ENCODE results near the gene HUNK.

Gene HUNK

DNA sequence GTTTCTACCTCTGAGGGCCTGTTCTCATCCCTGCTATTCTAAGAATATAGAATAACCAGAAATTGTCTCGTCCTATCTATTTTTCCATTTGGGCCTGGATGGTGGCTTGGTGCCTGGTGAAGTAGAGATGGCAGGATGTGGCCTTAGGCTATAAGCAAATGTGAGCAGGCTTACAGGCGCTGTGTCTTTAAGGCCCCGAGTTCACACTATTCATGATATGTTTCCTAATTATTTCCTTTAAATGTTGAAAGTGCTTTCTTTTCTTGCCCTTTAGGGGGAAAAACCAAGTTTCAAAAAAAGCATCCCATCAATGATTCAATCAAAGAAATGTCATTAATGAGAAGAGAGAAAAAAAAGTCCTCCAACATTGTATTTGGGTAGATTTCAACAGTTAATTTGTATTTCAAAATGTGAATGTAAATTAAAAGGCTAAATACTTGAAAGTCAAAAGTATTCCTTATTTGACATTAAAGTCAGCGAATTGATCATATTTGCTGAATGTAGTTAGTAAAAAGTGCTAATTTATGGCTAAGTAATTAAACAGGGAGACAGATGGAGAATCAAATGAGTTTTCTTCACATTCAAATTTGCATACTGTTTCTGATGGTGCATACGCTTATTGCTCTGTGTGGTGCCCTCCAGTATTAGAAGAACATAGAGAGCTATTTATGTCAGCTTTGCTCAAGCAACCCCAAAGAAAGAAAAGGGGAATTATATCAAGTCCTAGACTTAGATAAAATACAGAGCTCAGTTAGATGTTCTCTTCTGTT is 34.0 kb upstream of the HUNK start:
- TF ChIP-seq, protein P1, sequence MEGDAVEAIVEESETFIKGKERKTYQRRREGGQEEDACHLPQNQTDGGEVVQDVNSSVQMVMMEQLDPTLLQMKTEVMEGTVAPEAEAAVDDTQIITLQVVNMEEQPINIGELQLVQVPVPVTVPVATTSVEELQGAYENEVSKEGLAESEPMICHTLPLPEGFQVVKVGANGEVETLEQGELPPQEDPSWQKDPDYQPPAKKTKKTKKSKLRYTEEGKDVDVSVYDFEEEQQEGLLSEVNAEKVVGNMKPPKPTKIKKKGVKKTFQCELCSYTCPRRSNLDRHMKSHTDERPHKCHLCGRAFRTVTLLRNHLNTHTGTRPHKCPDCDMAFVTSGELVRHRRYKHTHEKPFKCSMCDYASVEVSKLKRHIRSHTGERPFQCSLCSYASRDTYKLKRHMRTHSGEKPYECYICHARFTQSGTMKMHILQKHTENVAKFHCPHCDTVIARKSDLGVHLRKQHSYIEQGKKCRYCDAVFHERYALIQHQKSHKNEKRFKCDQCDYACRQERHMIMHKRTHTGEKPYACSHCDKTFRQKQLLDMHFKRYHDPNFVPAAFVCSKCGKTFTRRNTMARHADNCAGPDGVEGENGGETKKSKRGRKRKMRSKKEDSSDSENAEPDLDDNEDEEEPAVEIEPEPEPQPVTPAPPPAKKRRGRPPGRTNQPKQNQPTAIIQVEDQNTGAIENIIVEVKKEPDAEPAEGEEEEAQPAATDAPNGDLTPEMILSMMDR (IDR thresholded peaks at IDR 0.05) = no peak
- H3K27ac ChIP-seq = no peak overlapping the region
- H3K9me3 ChIP-seq = no peaks in the 10 kb centered on the region
- H3K27me3 ChIP-seq = no peaks in the 10 kb centered on the region
- H3K4me3 ChIP-seq (ENCODE audit: low read depth in 1 of 2, low read length in 1 of 2) = no peak overlapping the region
- H3K36me3 ChIP-seq = no peaks in the 10 kb centered on the region
- H3K4me1 ChIP-seq (ENCODE audit: control insufficient read depth in 1 of 2, insufficient read depth in 1 of 2, low read depth in 1 of 2, low read length in 1 of 2) = no peaks in the 10 kb centered on the region

DNA sequence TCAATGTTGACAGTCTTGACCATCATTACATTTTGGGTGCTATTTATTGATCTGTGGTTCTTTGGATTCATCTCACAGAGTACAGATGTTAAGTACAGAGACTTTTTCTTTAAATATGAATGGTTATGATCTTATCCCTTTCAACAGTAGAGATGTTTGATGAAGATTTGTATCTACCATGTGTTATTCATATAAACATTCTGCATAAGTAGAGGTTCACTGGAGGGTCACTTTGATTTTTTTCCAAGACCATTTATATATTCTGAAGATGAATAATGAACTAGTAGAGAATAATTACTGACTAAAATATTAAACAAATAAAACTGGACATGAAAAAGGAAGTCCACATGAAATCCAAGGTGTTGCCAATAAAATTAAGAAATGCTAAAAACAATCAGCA is 28.6 kb upstream of the HUNK start:
- TF ChIP-seq, protein P1 (IDR thresholded peaks at IDR 0.05) = no peak

DNA sequence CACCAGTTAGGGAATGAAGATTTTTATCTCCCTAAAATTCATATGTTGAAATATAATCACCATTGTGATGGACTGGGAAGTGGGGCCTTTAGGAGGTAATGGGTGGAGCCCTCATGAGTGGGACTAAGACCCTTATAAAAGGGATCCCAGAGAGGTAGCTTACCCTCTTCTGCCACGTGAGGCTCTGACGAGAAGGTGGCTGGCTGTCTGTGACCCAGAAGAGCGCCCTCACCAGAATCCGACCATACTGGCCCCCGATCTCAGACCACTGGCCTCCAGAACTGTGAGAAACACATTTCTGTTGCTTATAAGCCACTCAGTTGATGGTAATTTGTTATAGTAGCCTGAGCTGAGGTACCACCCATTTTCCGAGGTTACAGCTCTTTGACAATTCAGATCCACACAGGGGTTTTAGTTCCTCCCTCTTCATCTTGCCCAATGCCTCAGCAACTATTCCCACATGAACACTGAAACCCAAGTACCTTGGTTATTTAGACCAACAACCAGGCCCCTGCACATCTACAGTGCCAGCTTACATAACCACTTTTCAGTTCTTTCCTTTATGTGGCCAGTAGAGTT is 27.6 kb upstream of the HUNK start:
- Histone ChIP-seq H3K4me3 (ENCODE audit: low read depth in 1 of 2, low read length in 1 of 2) (no peak overlapping the region), H3K36me3 (no peaks in the 10 kb centered on the region), H3K27me3 (no peaks in the 10 kb centered on the region), H3K4me1 (ENCODE audit: control insufficient read depth in 1 of 2, insufficient read depth in 1 of 2, low read depth in 1 of 2, low read length in 1 of 2) (no peaks in the 10 kb centered on the region), H3K9me3 (no peaks in the 10 kb centered on the region), H3K27ac (no peak overlapping the region)
- TF ChIP-seq, protein P1 (IDR thresholded peaks at IDR 0.05) = no peak

More for the DNA sequence above, 28.6 kb upstream of the HUNK start:
- no peak overlapping the region for H3K4me3 ChIP-seq (ENCODE audit: low read depth in 1 of 2, low read length in 1 of 2)
- H3K27me3 ChIP-seq = no peaks in the 10 kb centered on the region
- no peak overlapping the region for H3K27ac ChIP-seq
- H3K9me3 ChIP-seq = no peaks in the 10 kb centered on the region
- H3K4me1 ChIP-seq (ENCODE audit: control insufficient read depth in 1 of 2, insufficient read depth in 1 of 2, low read depth in 1 of 2, low read length in 1 of 2) = no peaks in the 10 kb centered on the region
- no peaks in the 10 kb centered on the region for H3K36me3 ChIP-seq

GRCh38 chr21:31846690-31847089 is 26.1 kb upstream of the HUNK start:
- TF ChIP-seq, protein P1 (IDR thresholded peaks at IDR 0.05) = no peak
- H3K27ac ChIP-seq = no peak overlapping the region
- no peaks in the 10 kb centered on the region for H3K9me3 ChIP-seq
- H3K4me3 ChIP-seq (ENCODE audit: low read depth in 1 of 2, low read length in 1 of 2) = no peak overlapping the region
- no peaks in the 10 kb centered on the region for H3K27me3 ChIP-seq
- H3K36me3 ChIP-seq = no peaks in the 10 kb centered on the region
- no peaks in the 10 kb centered on the region for H3K4me1 ChIP-seq (ENCODE audit: control insufficient read depth in 1 of 2, insufficient read depth in 1 of 2, low read depth in 1 of 2, low read length in 1 of 2)

DNA sequence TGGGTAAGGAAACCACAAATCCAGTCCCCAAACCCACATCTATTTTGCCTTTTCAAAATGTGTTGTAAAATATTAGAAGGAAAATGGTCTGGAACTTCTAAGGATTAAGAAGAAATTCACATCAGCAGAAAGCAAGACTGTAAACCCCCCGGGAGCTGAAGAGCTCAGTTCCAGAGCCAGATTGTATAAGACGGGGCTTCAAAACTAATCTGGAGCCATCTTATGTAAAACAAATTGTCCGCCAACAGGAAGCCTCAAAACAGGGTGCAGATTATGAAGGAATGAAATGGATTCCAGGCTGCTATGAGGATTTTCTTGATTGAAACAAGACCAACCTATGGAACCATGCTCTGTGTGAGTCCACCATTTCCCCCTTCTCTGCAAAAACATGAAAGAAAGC is 25.1 kb upstream of the HUNK start:
- no peaks in the 10 kb centered on the region for H3K9me3 ChIP-seq
- no peaks in the 10 kb centered on the region for H3K36me3 ChIP-seq
- TF ChIP-seq, protein P1 (IDR thresholded peaks at IDR 0.05) = no peak
- no peaks in the 10 kb centered on the region for H3K27me3 ChIP-seq
- H3K27ac ChIP-seq = no peak overlapping the region
- no peak overlapping the region for H3K4me3 ChIP-seq (ENCODE audit: low read depth in 1 of 2, low read length in 1 of 2)
- no peaks in the 10 kb centered on the region for H3K4me1 ChIP-seq (ENCODE audit: control insufficient read depth in 1 of 2, insufficient read depth in 1 of 2, low read depth in 1 of 2, low read length in 1 of 2)
